Uterus (tissue), 2 donors: ENCODE data around the gene SLAMF8.

Experiments used
- POLR2A ChIP-seq, 2 donors: fragments of 450-650 bp; IDR thresholded peaks; one replicate each; pipeline ENCODE4 v1.6.1; 2016; ENCODE audit warnings: antibody characterized with exemption in 2 of 2, mild to moderate bottlenecking in 1 of 2, moderate library complexity in 1 of 2
- TF ChIP-seq, protein P1 (sequence below), 4 experiments: fragments of 200-600 bp in 2 of 4; fragments of 450-650 bp in 2 of 4; sonication (generic) in 2 of 4; IDR thresholded peaks; one replicate each; pipeline ENCODE4 v1.5.1; 2016 to 2019; ENCODE audit warnings: antibody characterized with exemption in 4 of 4, mild to moderate bottlenecking in 2 of 4, moderate library complexity in 1 of 4

DNA sequence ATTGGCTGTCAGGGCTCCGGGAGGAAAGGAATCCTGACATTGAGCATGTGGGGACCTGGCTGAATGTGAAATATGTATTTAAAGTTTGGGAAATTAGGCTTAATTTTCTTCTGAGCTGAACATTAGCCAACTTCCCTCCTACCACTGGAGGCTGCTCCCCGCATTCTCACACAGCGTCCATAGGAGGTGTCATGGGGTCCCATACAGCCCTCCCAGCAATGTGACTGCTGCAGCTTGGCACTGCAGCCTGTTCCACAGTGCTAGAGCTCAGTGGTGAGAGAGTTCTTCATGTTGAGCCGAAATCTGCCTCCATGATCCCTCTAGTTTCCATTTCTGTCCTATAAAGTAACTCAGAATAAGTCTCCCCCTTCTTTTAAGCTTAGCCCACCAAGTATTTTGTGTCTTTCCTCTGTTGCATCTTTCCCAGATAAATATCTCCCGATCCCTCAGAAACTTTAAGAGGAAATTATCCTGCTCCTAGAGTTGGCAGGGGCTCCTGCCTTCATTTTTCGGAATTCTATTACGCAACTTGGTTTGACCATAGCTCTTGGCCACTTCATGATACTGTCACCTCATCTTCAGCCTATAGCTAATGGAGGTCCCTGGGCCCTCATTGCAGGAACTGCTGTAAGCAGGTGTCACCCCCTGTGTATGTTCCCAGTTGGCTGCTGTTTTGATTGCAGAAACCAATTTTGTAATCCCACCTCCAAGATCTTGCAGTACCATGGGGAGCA is 22.6 kb upstream of the SLAMF8 start:
- TF ChIP-seq POLR2A (IDR thresholded peaks at IDR 0.05) = no peak
- TF ChIP-seq, protein P1, sequence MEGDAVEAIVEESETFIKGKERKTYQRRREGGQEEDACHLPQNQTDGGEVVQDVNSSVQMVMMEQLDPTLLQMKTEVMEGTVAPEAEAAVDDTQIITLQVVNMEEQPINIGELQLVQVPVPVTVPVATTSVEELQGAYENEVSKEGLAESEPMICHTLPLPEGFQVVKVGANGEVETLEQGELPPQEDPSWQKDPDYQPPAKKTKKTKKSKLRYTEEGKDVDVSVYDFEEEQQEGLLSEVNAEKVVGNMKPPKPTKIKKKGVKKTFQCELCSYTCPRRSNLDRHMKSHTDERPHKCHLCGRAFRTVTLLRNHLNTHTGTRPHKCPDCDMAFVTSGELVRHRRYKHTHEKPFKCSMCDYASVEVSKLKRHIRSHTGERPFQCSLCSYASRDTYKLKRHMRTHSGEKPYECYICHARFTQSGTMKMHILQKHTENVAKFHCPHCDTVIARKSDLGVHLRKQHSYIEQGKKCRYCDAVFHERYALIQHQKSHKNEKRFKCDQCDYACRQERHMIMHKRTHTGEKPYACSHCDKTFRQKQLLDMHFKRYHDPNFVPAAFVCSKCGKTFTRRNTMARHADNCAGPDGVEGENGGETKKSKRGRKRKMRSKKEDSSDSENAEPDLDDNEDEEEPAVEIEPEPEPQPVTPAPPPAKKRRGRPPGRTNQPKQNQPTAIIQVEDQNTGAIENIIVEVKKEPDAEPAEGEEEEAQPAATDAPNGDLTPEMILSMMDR (IDR thresholded peaks at IDR 0.05) = no peak
